Mesothelial cell of epicardium (in vitro differentiated cells): Measurements from ENCODE around the gene PSG4. TPM values are rescaled to one million over a fixed set of nuclear protein-coding genes. Genes with fewer than 3 reads are reported as not detected.
"Not testable (repeated sequence)": the region's sequence is repeated elsewhere in the genome, so short reads cannot be mapped to it uniquely, and the experiment has no call there.

ENCODE experiments used
- DNase-seq, 2 experiments: peaks; one replicate each; pipeline ENCODE4 v3.0.0; 2021; ENCODE audit warnings: low spot score in 2 of 2; ENCODE audit not compliant: unreplicated experiment in 2 of 2
- H3K27ac Mint-ChIP-seq: 2 replicates; pipeline ENCODE4 v1.8.0; 2021; ENCODE audit warnings: mixed read lengths
- H3K27me3 Mint-ChIP-seq: 2 replicates; pipeline ENCODE4 v1.8.0; 2021; ENCODE audit warnings: low read depth, mixed read lengths
- H3K36me3 Mint-ChIP-seq: 2 replicates; pipeline ENCODE4 v1.8.0; 2021; ENCODE audit warnings: mixed read lengths
- H3K4me1 Mint-ChIP-seq: 2 replicates; pipeline ENCODE4 v1.8.0; 2021; ENCODE audit warnings: mixed read lengths
- H3K4me3 Mint-ChIP-seq: 2 replicates; pipeline ENCODE4 v1.8.0; 2021; ENCODE audit warnings: mild to moderate bottlenecking, moderate library complexity, mixed read lengths
- H3K9me3 Mint-ChIP-seq: 2 replicates; pipeline ENCODE4 v1.8.0; 2021; ENCODE audit warnings: mixed read lengths
- total RNA-seq: library from RNA; stranded (reverse); gene quantifications from 3 replicates; pipeline ENCODE4 v1.2.1, GENCODE V29; 2021

Gene PSG4
- total RNA-seq, 1 donor from 2014 or later: not detected

DNA sequence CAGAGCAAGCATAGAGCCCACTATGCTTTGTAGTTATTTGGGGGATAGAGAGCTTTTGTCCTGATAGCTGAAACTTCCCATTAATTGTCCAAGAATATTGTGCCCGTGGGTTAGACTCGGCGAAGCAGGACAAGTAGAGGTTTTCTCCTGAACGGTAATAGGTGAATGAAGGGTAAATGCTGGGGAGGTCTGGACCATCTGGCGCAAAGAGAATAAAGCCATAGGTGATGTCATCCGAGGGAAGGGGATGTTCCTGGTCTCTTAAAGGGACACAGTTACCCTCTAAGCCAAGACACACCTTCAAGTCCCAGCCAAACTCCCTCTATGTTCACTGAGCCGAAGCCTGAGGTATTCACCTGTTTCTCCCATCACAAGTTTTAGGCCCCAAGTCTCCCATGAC is 11.0 kb downstream of the PSG4 start:
- DNase-seq, H3K4me3 Mint-ChIP-seq, H3K4me1 Mint-ChIP-seq, H3K27me3 Mint-ChIP-seq, H3K36me3 Mint-ChIP-seq, H3K27ac Mint-ChIP-seq: not testable (repeated sequence)
- peaks cover 52% of the 10 kb centered on the region for H3K9me3 Mint-ChIP-seq

DNA sequence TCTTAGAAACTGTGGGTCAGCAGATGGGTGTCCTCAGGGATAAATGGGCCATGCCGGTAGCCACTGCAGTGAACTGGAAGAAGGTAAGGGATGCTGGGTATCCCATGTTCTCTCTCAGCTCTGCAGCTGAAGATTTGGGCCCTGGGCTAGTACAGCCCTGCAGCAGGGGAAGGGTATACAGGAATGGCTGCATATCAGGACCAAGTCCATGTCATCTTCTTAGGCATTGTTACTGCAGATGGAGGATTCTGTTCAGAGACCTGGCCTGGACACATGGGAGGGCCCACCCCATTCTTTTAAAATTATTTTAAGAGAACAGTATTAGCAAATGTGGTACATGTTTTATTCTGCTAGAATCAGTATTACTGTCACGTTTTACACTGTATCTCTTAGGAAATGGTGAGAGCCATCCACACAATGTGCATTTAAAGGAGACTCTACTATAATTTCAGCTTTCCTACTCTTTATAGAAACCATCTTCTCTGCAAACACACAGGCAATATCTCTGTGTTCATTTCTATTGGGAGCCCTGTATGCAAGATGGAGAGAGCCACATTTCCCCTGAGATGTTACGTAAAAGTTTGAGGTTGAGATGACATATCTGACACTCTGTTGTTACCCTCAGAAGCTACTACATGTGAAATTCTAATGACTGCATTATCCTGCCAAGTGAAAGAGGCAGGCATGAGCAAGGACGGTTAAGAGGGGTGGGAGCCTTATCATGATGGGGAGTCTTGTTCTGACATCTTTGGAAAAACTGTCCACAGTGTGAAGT is 12.9 kb downstream of the PSG4 start:
- peaks cover 67% of the 10 kb centered on the region for H3K9me3 Mint-ChIP-seq
- H3K27ac Mint-ChIP-seq, H3K4me1 Mint-ChIP-seq: not testable (repeated sequence)

DNA sequence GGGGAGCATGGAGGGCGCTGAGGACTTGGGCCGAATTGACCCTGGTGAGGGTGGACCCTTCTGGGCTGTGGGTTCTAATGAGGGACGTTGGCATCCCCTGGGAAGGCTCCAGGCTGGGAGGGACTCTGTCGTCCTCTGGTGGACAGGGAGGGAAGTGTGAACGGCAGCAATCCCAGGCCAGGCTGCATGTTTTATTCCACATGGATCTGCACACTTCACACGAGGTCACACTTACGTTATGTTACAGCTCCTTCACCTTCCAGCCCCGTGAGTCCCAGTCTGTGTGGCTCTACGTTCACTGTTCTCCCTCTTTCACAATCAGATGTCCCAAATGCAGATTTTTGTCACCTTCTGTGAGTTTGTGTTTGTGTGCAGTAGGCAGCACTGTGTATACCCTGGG is 17.3 kb downstream of the PSG4 start:
- not testable (repeated sequence) for H3K4me1 Mint-ChIP-seq, H3K36me3 Mint-ChIP-seq, DNase-seq, H3K4me3 Mint-ChIP-seq, H3K27ac Mint-ChIP-seq, H3K27me3 Mint-ChIP-seq
- H3K9me3 Mint-ChIP-seq: peaks cover 61% of the 10 kb centered on the region

More for the DNA sequence above, 12.9 kb downstream of the PSG4 start:
- not testable (repeated sequence) for H3K4me3 Mint-ChIP-seq, DNase-seq, H3K36me3 Mint-ChIP-seq, H3K27me3 Mint-ChIP-seq

DNA sequence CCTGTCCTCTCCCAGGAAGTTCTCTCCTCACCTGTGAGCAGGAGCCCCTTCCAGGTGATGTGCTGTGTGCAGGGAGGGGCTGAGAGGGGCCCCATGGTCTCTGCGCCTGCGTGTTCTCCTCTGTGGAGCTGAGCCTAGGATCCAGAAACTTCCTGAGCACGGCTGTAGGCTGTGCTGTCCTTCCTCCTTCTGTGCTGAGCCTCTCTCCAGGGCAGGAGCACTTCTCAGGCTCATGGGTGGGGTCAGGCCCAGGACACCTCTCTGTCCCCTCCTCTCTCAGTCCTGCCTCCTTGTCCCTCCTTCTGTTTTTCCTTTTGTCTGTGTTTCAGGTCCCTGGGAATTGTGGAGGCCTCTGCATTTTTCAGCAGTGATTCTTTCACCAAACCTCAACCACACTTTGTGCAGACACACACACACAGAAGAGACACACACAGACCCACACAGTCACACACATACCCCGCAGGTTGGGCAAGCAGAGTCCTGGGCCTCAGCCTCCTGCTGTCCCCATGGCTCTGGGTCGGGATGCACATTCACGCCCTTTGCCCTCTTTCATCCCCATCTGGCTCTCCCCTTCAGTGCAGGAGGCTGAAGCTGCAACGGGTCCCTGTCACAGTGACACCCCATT is 19.0 kb downstream of the PSG4 start, which contains the start of gene PSG5:
PSG5 (minus strand) TSS at position 226 of the 625 bp plus-strand sequence; CDS start at position 95, 131 bp downstream.
- not testable (repeated sequence) for H3K27me3 Mint-ChIP-seq, DNase-seq, H3K4me3 Mint-ChIP-seq, H3K36me3 Mint-ChIP-seq, H3K27ac Mint-ChIP-seq, H3K4me1 Mint-ChIP-seq
- H3K9me3 Mint-ChIP-seq: peaks cover 67% of the 10 kb centered on the region

DNA sequence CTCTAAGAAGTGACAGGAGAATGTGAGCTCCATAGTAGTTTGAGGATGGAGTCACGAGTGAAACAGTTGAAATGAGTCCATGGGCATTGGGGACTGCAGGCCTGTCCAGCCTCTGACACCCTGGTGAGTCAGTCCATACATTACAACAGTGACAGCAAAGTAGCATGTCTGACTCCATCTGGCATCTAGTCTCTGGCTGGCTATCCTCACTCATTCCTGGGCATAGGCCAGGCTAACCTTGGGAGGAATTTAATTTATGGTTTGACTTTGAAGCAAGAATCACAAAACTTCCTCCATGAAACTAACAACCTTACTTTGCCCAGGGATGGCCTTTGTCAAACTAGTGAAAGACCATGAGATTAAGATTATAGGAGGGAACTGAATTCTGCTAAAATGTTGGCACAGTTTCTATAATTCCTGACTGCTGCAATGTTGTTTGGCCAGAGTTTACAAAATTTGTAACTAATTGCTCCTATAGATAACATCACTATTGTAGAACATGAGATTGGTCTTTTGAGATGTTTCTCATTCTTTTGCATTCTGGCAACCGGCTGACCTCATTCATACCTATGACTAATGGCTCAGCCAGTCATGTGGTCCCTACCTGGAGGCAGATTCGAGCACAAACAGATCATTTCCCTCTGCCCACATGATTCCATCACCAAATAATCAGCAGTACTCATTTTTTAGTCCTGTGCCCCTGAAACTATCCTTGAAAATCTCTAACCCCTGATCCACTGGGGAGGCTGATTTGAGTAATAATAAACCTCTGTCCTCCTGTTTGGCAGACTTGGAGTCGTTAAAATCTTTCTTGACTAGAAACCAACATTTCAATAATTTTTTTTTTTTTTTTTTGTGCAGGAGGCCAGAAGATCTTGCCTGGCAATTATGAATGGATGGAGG is 23.3 kb downstream of the PSG4 start:
- H3K9me3 Mint-ChIP-seq: peaks cover 56% of the 10 kb centered on the region
- H3K27me3 Mint-ChIP-seq, DNase-seq, H3K36me3 Mint-ChIP-seq, H3K4me1 Mint-ChIP-seq, H3K27ac Mint-ChIP-seq, H3K4me3 Mint-ChIP-seq: not testable (repeated sequence)

DNA sequence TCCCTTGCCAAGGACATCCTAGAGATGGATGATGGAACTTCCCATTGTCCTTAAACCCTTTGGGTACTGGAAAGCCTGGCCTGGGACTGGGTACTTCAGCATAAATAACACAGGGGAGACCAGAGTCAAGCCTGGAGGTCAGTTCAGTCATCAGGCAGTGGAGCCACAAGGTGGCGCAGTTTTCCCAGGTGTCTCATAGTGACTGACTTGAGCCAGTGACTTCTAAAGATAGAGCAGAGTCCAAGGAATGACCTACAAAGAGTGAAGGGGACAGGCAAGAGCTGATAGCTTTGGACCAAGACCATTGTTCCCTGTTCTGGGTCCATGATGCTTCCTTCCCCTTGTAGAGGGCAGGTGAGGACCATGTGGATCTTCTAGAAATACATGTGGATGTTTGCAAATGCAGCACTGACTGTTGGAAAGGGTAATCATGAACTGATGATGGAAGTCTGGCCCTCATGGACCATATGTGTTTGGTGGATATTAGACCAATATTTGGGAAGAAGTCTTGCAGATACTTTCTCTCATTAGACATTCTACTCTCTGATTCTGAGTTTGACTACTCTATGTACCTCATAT is 25.8 kb downstream of the PSG4 start:
- H3K27me3 Mint-ChIP-seq, H3K27ac Mint-ChIP-seq: not testable (repeated sequence)
- H3K9me3 Mint-ChIP-seq: peaks cover 52% of the 10 kb centered on the region

DNA sequence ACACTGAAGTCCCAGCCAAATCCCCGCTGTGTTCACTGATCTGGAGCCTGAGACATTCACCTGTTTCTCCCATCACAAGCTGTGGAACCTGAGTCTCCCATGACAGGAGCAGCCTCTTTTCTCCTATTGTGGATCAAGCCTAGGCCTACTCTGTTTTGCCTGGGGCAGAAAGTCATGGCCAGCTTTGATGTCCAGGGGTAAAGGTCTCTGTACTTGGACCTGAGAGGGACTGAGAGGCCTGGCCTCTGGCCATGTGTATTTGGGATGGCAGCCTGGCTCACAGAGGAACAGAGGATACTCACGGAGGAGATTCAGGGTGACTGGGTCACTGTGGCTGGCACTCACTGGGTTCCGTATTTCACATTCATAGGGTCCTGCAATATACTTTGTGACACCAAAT is 26.9 kb downstream of the PSG4 start:
- not testable (repeated sequence) for H3K27ac Mint-ChIP-seq, H3K4me1 Mint-ChIP-seq, H3K4me3 Mint-ChIP-seq, DNase-seq, H3K36me3 Mint-ChIP-seq, H3K27me3 Mint-ChIP-seq
- peaks cover 52% of the 10 kb centered on the region for H3K9me3 Mint-ChIP-seq

More for the DNA sequence above, 25.8 kb downstream of the PSG4 start:
- DNase-seq, H3K36me3 Mint-ChIP-seq, H3K4me1 Mint-ChIP-seq, H3K4me3 Mint-ChIP-seq: not testable (repeated sequence)

DNA sequence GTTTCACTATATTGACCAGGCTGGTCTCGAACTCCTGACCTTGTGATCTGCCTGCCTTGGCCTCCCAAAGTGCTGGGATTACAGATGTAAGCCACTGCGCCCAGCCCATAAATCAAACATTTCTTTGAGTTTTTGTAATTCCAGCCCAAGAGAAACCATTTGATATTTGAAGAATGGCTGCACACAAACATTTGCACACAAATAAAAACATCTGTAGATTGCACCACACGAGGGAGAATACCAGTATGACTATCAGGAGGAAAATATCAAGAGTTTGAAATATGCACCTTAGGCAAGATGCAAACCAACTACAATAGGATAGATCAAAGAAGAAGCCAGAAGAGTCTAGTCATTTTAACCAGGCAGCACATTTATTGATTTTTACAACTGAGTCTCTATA is 39.5 kb downstream of the PSG4 start:
- H3K36me3 Mint-ChIP-seq, DNase-seq: not testable (repeated sequence)

DNA sequence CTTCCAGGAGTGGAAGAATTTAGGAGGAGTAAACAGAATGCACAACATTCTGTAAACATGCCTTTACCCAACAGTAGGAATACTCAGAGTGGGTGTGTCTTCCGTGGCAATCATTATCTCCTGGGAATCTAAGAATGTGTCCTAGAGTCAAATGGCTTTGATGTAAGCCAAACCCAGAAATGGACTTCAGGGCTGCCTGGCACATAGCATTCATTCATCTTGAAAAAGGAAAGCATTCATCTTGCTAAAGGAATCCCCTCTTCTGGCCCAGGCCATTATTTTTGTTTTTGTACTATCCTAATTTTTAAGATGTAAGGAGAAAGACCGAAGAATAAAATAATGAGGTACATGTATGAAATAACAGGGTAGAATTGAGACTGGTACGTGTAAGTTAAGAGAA is 42.3 kb downstream of the PSG4 start:
- DNase-seq, H3K4me1 Mint-ChIP-seq, H3K4me3 Mint-ChIP-seq, H3K27ac Mint-ChIP-seq, H3K27me3 Mint-ChIP-seq, H3K36me3 Mint-ChIP-seq: not testable (repeated sequence)
- H3K9me3 Mint-ChIP-seq: peaks cover 62% of the 10 kb centered on the region

More for the DNA sequence above, 39.5 kb downstream of the PSG4 start:
- H3K27me3 Mint-ChIP-seq, H3K4me3 Mint-ChIP-seq, H3K4me1 Mint-ChIP-seq, H3K27ac Mint-ChIP-seq: not testable (repeated sequence)
- peaks cover 67% of the 10 kb centered on the region for H3K9me3 Mint-ChIP-seq

DNA sequence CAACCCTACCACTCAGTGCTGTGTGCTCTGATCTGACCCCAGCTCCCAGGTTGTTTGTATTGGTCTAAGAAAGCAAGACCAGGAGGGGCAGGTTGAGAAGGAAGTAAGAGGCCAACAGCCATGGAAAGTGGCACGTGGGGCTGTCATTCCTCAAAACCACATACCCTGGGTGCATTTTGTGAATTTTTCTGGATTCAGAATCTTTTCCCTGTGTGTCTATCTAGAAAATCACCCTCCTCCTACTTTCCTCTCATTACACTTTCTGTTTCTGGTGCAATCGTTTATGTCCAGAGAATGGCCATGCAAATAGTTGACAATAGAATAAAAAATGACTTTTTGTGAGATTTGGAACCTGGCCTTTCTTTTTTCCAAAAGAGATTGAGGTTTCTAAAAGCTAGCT is 43.2 kb downstream of the PSG4 start:
- H3K4me1 Mint-ChIP-seq, H3K4me3 Mint-ChIP-seq, H3K36me3 Mint-ChIP-seq, H3K27me3 Mint-ChIP-seq, DNase-seq, H3K27ac Mint-ChIP-seq: not testable (repeated sequence)
- peaks cover 64% of the 10 kb centered on the region for H3K9me3 Mint-ChIP-seq
